ENCODE measurements around the gene IRF9.
A peak's percentile ranks its signal among the peaks of the same experiment; 100 is the strongest.

The IRF9 gene

GRCh38 chr14:24147761-24148428 lies 13.2 kb upstream of the IRF9 start:
- no peak for DNase-seq (ENCODE audit: low spot score)

GRCh38 chr14:24149302-24149969 lies 11.6 kb upstream of the IRF9 start:
- no peak for DNase-seq (ENCODE audit: low spot score)

GRCh38 chr14:24150061-24150460 lies 11.0 kb upstream of the IRF9 start:
- no peak for DNase-seq (ENCODE audit: low spot score)

- no peak for DNase-seq (ENCODE audit: low spot score)
These were observed 10.5 kb upstream of the IRF9 start for GRCh38 chr14:24150567-24150966.

DNA sequence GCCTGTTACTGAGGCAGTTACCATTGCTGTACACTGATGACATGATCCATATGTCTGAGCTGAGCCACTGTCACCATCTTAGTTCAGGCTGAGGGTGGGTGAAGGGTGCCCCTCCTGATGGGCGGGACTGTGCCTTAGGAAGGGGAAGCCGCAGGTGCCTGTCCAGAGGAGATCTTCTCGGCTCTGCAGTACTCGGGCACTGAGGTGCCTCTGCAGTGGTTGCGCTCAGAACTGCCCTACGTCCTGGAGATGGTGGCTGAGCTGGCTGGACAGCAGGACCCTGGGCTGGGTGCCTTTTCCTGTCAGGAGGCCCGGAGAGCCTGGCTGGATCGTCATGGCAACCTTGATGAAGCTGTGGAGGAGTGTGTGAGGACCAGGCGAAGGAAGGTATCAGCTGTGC lies 10.1 kb upstream of the IRF9 start:
- no peak for DNase-seq (ENCODE audit: low spot score)

GRCh38 chr14:24151404-24152080 lies 9.5 kb upstream of the IRF9 start:
- no peak for DNase-seq (ENCODE audit: low spot score)

GRCh38 chr14:24155100-24155499 lies 6.0 kb upstream of the IRF9 start:
- DNase-seq (ENCODE audit: low spot score): no peak

GRCh38 chr14:24156840-24157239 lies 4.2 kb upstream of the IRF9 start:
- DNase-seq (ENCODE audit: low spot score): no peak

DNA sequence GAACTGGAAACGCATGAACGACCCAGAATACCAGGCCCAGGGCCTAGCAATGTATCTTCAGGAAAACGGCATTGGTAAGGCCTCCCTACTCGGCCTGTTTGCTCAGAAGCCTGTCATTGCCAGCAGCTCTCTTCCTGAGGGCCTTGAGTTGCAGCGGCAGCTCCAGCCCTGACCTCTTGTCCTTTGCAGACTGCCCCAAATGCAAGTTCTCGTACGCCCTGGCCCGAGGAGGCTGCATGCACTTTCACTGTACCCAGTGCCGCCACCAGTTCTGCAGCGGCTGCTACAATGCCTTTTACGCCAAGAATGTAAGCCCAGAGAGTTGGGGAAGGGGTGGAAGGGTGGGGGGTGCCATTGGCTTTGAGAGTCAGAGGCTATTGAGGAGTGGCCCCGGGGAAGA lies 3.7 kb upstream of the IRF9 start:
- DNase-seq (ENCODE audit: low spot score): no peak

- no peak for DNase-seq (ENCODE audit: low spot score)
These were observed 1.1 kb upstream of the IRF9 start for GRCh38 chr14:24159777-24160498.

- no peak for DNase-seq (ENCODE audit: low spot score)
These were observed 591 bp upstream of the IRF9 start for GRCh38 chr14:24160499-24160849.

DNA sequence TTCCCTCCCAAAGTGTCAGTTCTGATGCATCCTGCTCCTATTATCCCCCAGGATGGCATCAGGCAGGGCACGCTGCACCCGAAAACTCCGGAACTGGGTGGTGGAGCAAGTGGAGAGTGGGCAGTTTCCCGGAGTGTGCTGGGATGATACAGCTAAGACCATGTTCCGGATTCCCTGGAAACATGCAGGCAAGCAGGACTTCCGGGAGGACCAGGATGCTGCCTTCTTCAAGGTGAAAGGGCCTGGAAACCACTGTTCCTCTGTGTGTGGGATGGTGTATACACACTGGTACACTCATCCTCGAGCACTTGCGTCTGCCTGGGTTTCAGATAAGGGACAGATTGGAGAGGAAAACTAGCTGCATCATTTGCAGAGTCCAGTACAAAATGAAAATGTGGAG lies 1.0 kb downstream of the IRF9 start:
- no peak for DNase-seq (ENCODE audit: low spot score)

- no peak for DNase-seq (ENCODE audit: low spot score)
These were observed 3.5 kb downstream of the IRF9 start for GRCh38 chr14:24164518-24164991.

- no peak for DNase-seq (ENCODE audit: low spot score)
These were observed 4.7 kb downstream of the IRF9 start for GRCh38 chr14:24165785-24166184.

DNA sequence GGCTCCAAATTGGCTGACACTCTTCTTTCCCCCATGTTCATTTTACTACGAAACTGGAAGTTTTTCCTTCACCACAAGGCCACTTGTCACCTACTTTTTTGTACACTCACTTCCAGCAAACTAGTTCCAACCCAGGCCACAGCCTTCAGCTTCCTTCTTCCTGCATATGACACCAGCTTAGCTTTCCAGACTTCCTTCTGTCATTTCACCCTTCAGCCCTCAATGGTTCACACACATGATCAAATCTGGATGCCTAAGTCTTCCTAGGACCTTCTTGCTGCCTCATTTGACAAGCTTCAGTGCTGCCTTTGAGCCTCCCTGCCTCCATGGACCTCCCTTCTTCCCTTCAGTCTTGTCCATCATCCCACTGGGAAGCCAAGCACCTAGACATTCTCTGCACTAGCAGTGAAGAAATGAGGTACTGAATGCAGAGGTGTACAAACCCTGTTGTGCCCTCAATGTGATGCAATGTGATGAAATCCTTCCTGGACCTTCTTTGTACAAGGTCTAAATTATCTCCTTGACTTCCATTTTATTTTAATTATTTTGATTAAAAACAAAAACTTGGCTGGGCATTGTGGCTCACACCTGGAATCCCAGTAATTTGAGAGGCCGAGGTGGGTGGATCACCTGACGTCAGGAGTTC lies 6.5 kb downstream of the IRF9 start:
- no peak for DNase-seq (ENCODE audit: low spot score)

- DNase-seq (ENCODE audit: low spot score): peak; percentile 73
These were observed 10.6 kb downstream of the IRF9 start, which contains the start of gene REC8 for GRCh38 chr14:24171422-24172260. TSS of gene REC8 (plus strand) at chr14:24172080. CDS start at chr14:24172553, 473 bp downstream.

GRCh38 chr14:24172261-24172860 lies 11.3 kb downstream of the IRF9 start:
- DNase-seq (ENCODE audit: low spot score): no peak

GRCh38 chr14:24172871-24173281 lies 11.8 kb downstream of the IRF9 start:
- no peak for DNase-seq (ENCODE audit: low spot score)

GRCh38 chr14:24176599-24176998 lies 15.5 kb downstream of the IRF9 start:
- no peak for DNase-seq (ENCODE audit: low spot score)

GRCh38 chr14:24177041-24177825 lies 16.2 kb downstream of the IRF9 start:
- DNase-seq (ENCODE audit: low spot score): no peak

Data from CD4-positive, alpha-beta T cell treated with Interleukin-6 at 100 ng/mL for 8 hours (primary cell).